ENCODE results near the gene FAM162B. TPM values are rescaled to one million over a fixed set of nuclear protein-coding genes. Genes with fewer than 3 reads are reported as not detected.

The FAM162B gene
- total RNA-seq: not detected

- Mint-ChIP-seq H3K4me1 (ENCODE audit: low read depth in 2 of 2) (peaks cover 7 to 12% of the 10 kb centered on the region in 2 donors), H3K27me3 (peaks cover 32 to 42% of the 10 kb centered on the region in 2 donors), H3K4me3 (peak within 1 kb of the TSS; percentile 65), H3K36me3 (peaks cover 7% of the 10 kb centered on the region), H3K27ac (no peak within 1 kb of the TSS), H3K9me3 (no peaks in the 10 kb centered on the region)
- DNase-seq (ENCODE audit: low spot score): no peak
- peak; percentile 52 to 57 for ATAC-seq
These were observed at the start of gene FAM162B for GRCh38 chr6:116764961-116765841. Gene FAM162B, minus strand, starts transcription at chr6:116765719. Its CDS starts 143 bp downstream, at chr6:116765576.

GRCh38 chr6:116812051-116812650 is 46.6 kb upstream of the FAM162B start:
- Mint-ChIP-seq H3K27me3 (no peaks in the 10 kb centered on the region), H3K4me1 (ENCODE audit: low read depth in 2 of 2) (no peaks in the 10 kb centered on the region)
- no peak for DNase-seq (ENCODE audit: low spot score)

GRCh38 chr6:116801971-116802370 is 36.5 kb upstream of the FAM162B start:
- H3K27me3 Mint-ChIP-seq: peaks cover 7 to 37% of the 10 kb centered on the region in 2 donors
- peaks cover 3% of the 10 kb centered on the region for H3K9me3 Mint-ChIP-seq
- H3K4me1 Mint-ChIP-seq (ENCODE audit: low read depth in 2 of 2): no peaks in the 10 kb centered on the region

More at GRCh38 chr6:116812051-116812650, 46.6 kb upstream of the FAM162B start:
- Mint-ChIP-seq H3K4me3 (no peak overlapping the region), H3K36me3 (no peaks in the 10 kb centered on the region), H3K27ac (no peak overlapping the region), H3K9me3 (peaks cover 7% of the 10 kb centered on the region)
- no peak for ATAC-seq

GRCh38 chr6:116799945-116800344 is 34.4 kb upstream of the FAM162B start:
- no peak for DNase-seq (ENCODE audit: low spot score)
- Mint-ChIP-seq H3K4me3 (no peak overlapping the region), H3K9me3 (peaks cover 3% of the 10 kb centered on the region), H3K27me3 (peaks cover 7 to 37% of the 10 kb centered on the region in 2 donors), H3K27ac (no peak overlapping the region), H3K36me3 (no peaks in the 10 kb centered on the region), H3K4me1 (ENCODE audit: low read depth in 2 of 2) (no peaks in the 10 kb centered on the region)
- ATAC-seq: no peak

More at GRCh38 chr6:116801971-116802370, 36.5 kb upstream of the FAM162B start:
- ATAC-seq (no peak), DNase-seq (ENCODE audit: low spot score) (no peak)
- Mint-ChIP-seq H3K4me3 (no peak overlapping the region), H3K27ac (no peak overlapping the region), H3K36me3 (no peaks in the 10 kb centered on the region)

- no peak overlapping the region for H3K27ac Mint-ChIP-seq
- no peak for ATAC-seq
- peaks cover 7 to 22% of the 10 kb centered on the region in 2 donors for H3K27me3 Mint-ChIP-seq
- no peak overlapping the region for H3K4me3 Mint-ChIP-seq
- H3K4me1 Mint-ChIP-seq (ENCODE audit: low read depth in 2 of 2): no peaks in the 10 kb centered on the region
- H3K9me3 Mint-ChIP-seq: peaks cover 3% of the 10 kb centered on the region
- H3K36me3 Mint-ChIP-seq: no peaks in the 10 kb centered on the region
- no peak for DNase-seq (ENCODE audit: low spot score)
These were observed 32.1 kb upstream of the FAM162B start for GRCh38 chr6:116797585-116797984.

- no peak for ATAC-seq
- Mint-ChIP-seq H3K36me3 (no peaks in the 10 kb centered on the region), H3K4me1 (ENCODE audit: low read depth in 2 of 2) (no peaks in the 10 kb centered on the region), H3K4me3 (no peak overlapping the region), H3K27me3 (peaks cover 7 to 10% of the 10 kb centered on the region in 2 donors), H3K27ac (no peak overlapping the region), H3K9me3 (peaks cover 3% of the 10 kb centered on the region)
- no peak for DNase-seq (ENCODE audit: low spot score)
These were observed 27.7 kb upstream of the FAM162B start for GRCh38 chr6:116793224-116793623.

GRCh38 chr6:116783852-116784251 is 18.3 kb upstream of the FAM162B start:
- Mint-ChIP-seq H3K36me3 (no peaks in the 10 kb centered on the region), H3K9me3 (no peaks in the 10 kb centered on the region)

GRCh38 chr6:116779573-116780164 is 14.2 kb upstream of the FAM162B start:
- ATAC-seq (no peak), DNase-seq (ENCODE audit: low spot score) (no peak)
- Mint-ChIP-seq H3K27me3 (peaks cover 4 to 12% of the 10 kb centered on the region in 2 donors), H3K4me1 (ENCODE audit: low read depth in 2 of 2) (no peaks in the 10 kb centered on the region), H3K36me3 (no peaks in the 10 kb centered on the region), H3K9me3 (no peaks in the 10 kb centered on the region), H3K27ac (no peak overlapping the region), H3K4me3 (no peak overlapping the region)

More at GRCh38 chr6:116783852-116784251, 18.3 kb upstream of the FAM162B start:
- DNase-seq (ENCODE audit: low spot score) (no peak), ATAC-seq (no peak)
- Mint-ChIP-seq H3K27me3 (peaks cover 8 to 18% of the 10 kb centered on the region in 2 donors), H3K4me1 (ENCODE audit: low read depth in 2 of 2) (no peaks in the 10 kb centered on the region), H3K27ac (no peak overlapping the region), H3K4me3 (no peak overlapping the region)

GRCh38 chr6:116773886-116774285 is 8.4 kb upstream of the FAM162B start:
- peaks cover 15% of the 10 kb centered on the region in 2 donors for H3K27me3 Mint-ChIP-seq
- H3K4me3 Mint-ChIP-seq: no peak overlapping the region
- H3K9me3 Mint-ChIP-seq: no peaks in the 10 kb centered on the region
- H3K27ac Mint-ChIP-seq: no peak overlapping the region
- H3K36me3 Mint-ChIP-seq: no peaks in the 10 kb centered on the region
- no peaks in the 10 kb centered on the region for H3K4me1 Mint-ChIP-seq (ENCODE audit: low read depth in 2 of 2)
- no peak for DNase-seq (ENCODE audit: low spot score)
- ATAC-seq: no peak

- Mint-ChIP-seq H3K27ac (no peak overlapping the region), H3K4me1 (ENCODE audit: low read depth in 2 of 2) (no peaks in the 10 kb centered on the region), H3K4me3 (no peak overlapping the region), H3K36me3 (no peaks in the 10 kb centered on the region), H3K27me3 (peaks cover 17 to 18% of the 10 kb centered on the region in 2 donors), H3K9me3 (no peaks in the 10 kb centered on the region)
- DNase-seq (ENCODE audit: low spot score) (no peak), ATAC-seq (no peak)
These were observed 6.9 kb upstream of the FAM162B start for GRCh38 chr6:116772450-116772849.

GRCh38 chr6:116767715-116768114 is 2.2 kb upstream of the FAM162B start:
- ATAC-seq (no peak), DNase-seq (ENCODE audit: low spot score) (no peak)
- Mint-ChIP-seq H3K4me3 (no peak overlapping the region), H3K36me3 (peaks cover 7% of the 10 kb centered on the region), H3K27me3 (peaks cover 33 to 48% of the 10 kb centered on the region in 2 donors), H3K27ac (no peak overlapping the region), H3K9me3 (no peaks in the 10 kb centered on the region), H3K4me1 (ENCODE audit: low read depth in 2 of 2) (peaks cover 7 to 12% of the 10 kb centered on the region in 2 donors)

- H3K4me1 Mint-ChIP-seq (ENCODE audit: low read depth in 2 of 2): peaks cover 7 to 12% of the 10 kb centered on the region in 2 donors
- no peak for ATAC-seq
- H3K27ac Mint-ChIP-seq: no peak overlapping the region
- no peak for DNase-seq (ENCODE audit: low spot score)
- H3K36me3 Mint-ChIP-seq: peaks cover 7% of the 10 kb centered on the region
- H3K27me3 Mint-ChIP-seq: peaks cover 32 to 46% of the 10 kb centered on the region in 2 donors
- H3K9me3 Mint-ChIP-seq: no peaks in the 10 kb centered on the region
- H3K4me3 Mint-ChIP-seq: peak overlapping the region; percentile 65
These were observed 1.1 kb upstream of the FAM162B start for GRCh38 chr6:116766506-116767176.

GRCh38 chr6:116764629-116764960 is 924 bp downstream of the FAM162B start:
- Mint-ChIP-seq H3K4me1 (ENCODE audit: low read depth in 2 of 2) (peaks cover 7 to 12% of the 10 kb centered on the region in 2 donors), H3K9me3 (no peaks in the 10 kb centered on the region), H3K27ac (no peak overlapping the region), H3K36me3 (peaks cover 7% of the 10 kb centered on the region), H3K27me3 (peaks cover 34 to 46% of the 10 kb centered on the region in 2 donors), H3K4me3 (no peak overlapping the region)
- no peak for ATAC-seq
- no peak for DNase-seq (ENCODE audit: low spot score)
